Tongue (tissue), 2 donors: ENCODE measurements around the gene FAM174B. TPM values are rescaled to one million over a fixed set of nuclear protein-coding genes. Genes with fewer than 3 reads are reported as not detected.

Experiments used
- DNase-seq: peaks from one replicate; pipeline ENCODE4 v3.0.0-alpha.2; 2015
- total RNA-seq: library from RNA; depleted of rRNA; stranded (reverse); fragments of >200 nt; gene quantifications from one replicate; pipeline ENCODE4 v1.2.3, GENCODE V29; 2014

Gene FAM174B
- total RNA-seq, 1 donor from 2014 or later: 23.6 TPM

DNA sequence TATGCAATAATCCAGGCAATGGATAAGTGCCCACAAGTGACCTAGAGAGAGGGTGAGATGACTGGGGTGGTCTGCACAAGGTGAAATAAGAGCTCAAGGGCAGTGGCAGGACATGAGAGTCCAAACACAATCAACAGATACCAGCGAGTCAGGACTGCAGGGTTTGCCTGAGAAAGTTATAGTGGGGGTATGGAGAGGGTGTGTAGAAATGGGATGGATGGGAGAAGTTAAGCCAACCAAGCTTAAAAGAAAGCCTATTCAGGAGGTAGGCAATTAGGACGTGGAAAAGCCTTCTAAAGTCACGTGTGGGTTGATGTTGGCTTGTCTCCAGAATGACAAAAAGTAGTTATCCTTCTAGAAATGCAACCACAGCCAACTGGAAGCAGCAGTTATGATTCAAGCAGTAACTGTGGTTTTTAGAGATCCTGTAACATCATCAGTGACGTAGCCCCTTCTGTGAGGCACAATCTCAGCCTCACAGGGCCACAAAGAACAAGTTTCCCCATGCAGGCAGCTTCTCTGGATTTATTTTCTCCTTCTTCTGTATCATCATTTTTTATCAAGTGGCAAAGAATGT, 56.1 kb downstream of the FAM174B start:
- DNase-seq: no peak

DNA sequence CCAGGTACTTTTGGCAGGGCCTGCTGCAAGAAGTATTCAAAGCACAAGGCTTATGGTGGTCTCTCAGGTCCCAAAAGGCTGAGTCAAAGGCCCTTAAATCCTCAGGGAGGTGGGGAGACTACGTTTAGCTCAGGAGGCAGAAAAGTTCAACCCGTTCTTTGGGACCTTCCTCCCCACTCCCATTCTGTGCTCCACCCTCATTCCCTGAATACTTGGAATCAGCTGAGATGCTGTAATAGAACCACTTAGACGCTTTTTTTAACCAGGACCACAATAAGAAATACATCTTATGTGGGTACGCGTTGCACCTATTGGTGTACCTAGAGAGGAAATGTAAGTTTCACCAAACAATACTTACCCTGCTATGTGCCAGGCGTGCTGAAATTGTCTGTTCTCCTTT, 58.0 kb downstream of the FAM174B start:
- no peak for DNase-seq

DNA sequence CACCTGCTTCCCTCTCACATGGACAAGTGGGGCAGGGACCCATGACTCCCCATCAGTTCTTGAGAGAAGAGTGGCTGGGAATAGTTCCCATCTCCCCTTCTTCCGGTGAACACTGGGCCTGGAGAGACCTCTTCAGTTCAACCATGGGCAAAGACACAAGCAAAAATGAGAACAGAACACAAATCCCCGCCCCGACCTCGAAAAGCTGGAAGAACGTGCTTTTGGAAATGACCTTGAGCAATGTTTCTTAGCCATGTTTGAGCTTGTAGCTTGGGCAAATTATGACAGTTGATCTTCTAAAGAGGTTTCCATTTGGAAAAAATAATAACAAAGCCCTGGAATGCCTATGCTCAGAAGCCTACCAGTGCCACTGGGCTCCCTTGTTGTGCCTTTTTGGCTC, 59.0 kb downstream of the FAM174B start:
- DNase-seq: peak; percentile 67

DNA sequence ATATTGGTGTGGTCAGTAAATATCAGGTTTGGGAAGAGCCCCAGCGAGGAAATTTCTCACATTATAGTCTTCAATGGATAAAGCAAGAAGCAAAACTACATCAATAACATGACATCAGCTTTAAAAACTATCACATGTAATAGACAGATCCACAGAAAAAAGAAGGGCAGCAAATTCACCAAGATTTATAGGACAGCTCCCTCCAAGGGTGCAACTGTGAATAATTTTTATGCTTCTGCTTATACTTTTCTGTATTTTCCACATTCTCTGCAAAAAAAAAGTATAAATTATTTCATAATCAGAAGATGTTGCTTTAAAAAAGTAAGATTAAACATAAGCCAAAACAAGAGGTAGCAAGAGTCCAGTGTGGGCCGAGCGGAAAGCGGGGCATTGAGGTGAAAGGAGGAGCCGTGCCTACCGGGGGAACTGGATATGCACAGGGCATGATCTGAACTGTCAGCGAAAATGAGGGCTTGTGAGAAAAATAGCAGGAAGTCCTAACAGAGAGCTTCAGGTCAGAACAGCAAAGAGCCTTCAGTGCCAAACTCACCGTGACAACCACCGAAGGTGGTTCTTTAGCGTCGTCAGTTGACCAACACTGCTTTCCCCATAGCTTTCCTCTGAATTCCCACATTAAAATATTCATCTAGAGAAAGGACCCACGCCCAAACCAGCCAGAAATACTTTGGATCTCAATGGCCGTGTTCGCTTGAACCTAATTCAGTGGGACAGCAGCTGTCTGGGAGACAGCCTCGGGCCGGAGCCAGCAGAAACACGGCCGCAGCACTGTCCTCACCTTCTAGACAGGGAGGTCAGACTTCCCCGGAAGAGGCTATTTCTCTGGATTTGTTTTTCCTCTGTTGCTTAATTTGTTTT, 59.8 kb downstream of the FAM174B start:
- peak; percentile 57 for DNase-seq

DNA sequence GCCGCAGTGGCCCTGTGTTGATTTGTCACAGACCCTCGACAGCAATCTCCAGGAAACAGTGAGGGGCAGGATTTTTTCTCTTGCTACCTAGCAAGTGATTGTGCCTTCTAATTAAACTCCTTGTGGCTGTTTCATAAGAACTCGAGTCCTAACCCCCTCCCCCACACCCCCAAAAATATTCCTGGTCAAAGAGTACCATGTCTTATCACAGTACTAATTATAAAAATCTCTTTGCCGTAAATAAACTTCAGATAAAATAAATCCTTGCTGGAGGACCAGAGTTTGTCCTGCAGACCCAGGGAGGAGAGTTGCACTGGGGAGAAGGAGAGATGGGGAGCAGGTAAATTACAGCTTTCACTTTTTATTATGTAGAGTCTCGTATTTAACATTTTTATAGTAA, 64.3 kb downstream of the FAM174B start:
- DNase-seq: no peak

DNA sequence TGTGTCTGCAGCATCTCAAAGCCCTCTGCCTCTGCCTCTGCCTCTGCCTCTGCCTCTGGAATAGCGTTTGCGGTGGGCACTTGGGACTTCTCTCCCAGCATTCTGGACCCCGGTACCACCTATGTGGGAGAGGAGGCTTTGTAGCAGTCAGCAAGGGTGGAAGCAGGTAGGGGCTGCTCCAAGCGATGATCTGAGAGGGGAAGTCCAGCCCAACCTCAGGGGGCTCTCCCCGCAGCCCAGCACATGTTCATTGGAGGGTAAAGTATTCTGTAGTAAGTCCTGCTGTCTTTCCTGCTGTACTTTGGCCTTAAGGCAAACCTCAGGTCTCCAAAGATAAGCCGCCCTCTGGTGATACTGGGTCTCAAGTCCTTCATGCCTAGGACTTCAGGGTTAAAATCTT, 68.6 kb downstream of the FAM174B start:
- DNase-seq: no peak

DNA sequence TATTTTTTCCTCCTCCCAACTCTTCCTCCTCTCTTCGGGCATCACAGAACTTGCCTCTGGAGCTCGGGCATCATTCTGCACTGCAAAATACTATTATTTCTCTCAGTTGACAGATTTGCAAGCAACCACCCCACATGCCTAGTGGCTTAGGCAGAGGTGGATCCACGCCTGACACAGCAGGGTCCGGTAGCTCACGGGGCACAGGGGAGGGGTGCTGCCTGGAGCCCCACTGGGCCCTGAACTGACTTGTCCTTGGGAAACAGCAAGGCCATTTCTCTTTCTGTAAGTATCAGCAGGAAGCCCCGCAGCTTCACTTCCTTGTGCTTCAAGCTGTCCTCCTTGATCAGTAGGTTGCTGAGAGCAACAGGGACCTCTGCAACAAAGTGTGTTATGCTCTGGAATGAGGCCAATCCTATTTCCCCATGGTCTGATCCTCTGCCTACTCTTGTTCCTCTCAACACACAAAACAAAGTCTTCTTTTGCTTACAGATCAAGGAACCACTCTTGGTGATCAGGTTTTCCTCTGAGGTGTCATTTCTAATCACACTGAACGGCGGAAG, 69.1 kb downstream of the FAM174B start:
- DNase-seq: no peak

DNA sequence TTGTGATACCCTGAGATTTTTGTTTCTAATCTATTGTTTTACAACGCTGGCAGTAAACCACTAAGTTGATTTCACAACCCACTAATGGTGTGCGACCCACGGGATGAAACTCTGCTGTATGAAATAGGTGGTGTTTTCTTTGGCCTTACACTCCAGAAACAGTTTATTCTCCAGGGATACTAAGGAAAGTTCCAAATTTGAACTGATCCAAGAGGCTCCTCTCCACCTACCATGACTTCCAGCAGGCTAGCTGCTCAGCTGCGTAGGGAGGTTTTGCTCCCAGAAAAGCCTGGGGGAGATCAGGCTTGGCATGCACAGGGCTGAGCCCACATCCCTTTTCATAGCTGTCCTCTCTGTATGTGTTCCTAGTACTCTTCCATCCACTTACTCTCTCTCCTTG, 71.5 kb downstream of the FAM174B start:
- no peak for DNase-seq

DNA sequence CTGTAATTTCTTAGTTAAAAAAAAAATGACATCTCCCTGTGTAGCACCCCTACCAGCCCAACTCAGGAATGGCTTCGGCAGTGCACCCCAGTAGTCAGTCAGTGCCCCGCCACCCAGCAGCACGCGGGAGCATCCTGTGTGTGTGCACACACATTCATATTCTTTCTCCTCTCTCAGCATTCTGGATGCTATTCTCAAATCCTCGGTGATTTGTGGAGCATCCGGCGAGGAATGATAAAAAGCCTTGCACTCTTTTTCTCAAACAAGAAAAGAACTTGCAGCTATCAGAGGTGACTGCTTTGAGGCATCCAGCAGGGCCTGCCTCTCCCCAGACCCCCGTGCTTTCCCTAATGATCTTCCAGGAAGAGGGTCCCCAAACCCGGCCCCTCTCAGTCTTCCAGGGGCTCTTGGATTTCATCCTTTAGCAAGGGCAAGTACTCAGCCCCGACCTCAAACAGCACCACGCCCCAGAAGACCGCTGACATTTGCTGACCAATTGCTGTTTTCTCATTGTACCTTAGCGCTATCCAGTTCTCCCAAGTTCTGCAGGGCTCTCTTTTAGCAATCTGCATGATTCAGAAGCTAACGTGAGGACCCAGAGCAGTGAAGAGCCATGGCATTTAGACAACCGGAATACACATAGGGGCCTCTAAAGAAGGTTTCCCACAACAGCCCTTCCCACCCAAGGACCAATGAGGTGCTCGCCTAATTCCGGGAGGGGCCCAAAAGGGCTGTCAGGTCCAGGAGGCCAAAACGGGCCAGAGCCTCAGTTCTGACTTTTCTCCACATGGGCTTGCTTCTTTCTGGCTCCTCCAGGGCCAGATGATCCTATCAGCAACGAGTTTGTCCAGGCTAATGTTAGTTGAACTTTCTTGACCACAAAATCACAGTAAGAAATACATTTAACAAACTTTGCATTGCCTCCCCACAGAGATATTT, 72.2 kb downstream of the FAM174B start:
- DNase-seq: no peak

DNA sequence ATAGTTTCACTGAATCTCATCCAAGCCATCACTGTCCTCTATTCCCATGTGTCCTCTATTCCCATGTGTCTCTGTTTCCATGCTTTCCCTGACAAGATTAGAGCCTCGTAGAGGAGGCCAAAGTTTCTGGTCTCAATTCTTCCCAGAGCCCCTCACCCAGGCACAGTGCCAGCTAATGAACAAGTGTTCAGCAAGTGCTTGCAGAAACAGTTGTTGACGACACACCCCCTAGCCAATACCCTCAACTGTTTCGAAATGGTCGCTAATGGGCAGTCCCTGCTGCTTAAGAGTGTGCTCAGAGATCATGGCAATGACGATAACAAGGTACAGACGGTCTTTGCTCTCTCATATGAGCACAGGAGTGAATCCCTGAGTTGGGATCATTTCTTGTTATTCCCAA, 73.4 kb downstream of the FAM174B start:
- peak; percentile 75 for DNase-seq

DNA sequence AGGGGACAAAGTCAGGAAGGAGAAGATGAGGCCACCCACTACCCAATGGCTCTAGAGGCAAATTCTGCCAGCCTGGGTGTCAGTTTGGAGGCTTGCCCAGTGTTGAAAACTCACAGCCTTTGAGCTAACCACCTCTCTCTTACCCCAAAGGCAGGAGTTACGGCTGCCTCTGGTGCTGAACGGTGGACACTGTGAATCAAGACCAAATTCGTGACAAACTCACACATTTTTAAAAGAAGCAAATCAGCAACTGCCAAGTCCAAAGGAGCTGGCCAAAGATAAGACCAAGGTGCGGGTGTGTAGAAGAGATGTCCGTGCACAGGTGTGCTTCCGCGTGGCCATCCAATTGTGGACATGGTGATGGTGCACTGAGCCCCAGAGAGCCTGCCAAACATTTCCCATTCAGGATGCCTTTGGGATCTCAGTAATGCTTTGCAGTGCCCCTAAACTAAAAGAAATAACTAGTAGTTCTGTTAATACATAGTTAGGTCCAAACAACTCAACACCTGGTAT, 74.6 kb downstream of the FAM174B start:
- DNase-seq: no peak

DNA sequence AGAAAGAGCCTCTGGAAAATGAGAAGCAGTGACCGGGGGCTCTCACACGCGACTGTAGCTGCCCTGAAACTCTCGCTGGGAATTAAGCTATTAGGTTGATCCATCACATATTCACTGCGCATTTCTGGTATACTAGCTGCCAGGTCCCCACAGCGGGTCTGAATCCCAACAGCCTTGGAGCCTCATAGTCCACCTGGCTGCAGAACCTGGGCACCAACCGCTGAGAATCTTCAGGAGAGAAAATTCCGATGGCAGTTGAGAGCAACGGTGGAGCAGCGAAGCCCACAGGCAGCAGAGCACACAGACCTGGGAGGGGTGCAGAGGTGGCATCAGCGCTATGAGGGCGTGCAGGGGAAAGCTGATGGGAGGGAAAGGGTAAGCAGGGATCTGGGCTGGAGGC, 75.1 kb downstream of the FAM174B start:
- no peak for DNase-seq

DNA sequence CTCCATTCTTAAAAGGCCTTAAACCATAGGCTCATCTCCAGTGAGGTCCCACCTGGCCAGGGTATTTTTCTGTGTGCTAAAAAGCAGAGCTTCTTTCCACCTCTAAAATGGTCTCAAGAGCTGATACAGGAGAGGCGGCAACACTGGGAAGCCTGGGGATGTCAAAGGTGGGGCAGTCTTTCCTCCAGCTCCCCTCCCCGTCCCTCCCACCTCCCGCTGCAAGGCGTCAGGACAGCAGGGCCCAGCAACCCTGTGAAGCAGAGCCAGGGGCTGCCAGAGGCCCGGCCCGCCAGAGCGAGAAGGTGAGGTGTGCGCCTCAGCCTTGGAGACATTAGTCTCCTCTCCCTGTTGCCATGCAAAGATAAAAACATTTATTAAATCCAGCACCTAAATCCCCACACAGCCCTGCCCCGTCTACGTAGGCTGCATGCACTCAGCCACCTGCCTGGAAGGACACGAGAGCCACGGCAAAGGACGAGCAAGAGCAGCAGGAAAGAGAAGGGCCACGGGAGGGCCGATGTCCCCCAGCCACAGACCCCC, 75.6 kb downstream of the FAM174B start:
- DNase-seq: no peak

DNA sequence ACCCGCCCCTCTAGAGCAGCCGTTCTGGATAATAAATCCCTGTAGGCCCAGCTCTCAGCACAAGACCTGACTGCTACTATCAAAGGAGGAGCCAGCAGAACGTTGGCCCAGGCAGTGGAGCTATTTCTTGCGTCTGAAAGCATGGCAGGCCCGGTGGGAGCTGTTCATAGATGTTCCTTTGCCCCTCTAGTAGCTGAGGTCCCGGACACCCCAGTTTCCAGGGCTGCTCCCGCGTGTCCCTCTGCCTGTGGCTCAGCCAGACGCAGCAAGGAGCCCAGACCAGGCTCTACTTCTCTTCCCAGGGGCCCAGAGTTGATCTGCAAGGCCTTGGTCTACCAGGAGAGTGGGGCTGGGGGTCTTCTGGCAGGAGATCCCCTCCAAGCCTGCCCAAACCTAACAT, 76.1 kb downstream of the FAM174B start:
- DNase-seq: no peak

DNA sequence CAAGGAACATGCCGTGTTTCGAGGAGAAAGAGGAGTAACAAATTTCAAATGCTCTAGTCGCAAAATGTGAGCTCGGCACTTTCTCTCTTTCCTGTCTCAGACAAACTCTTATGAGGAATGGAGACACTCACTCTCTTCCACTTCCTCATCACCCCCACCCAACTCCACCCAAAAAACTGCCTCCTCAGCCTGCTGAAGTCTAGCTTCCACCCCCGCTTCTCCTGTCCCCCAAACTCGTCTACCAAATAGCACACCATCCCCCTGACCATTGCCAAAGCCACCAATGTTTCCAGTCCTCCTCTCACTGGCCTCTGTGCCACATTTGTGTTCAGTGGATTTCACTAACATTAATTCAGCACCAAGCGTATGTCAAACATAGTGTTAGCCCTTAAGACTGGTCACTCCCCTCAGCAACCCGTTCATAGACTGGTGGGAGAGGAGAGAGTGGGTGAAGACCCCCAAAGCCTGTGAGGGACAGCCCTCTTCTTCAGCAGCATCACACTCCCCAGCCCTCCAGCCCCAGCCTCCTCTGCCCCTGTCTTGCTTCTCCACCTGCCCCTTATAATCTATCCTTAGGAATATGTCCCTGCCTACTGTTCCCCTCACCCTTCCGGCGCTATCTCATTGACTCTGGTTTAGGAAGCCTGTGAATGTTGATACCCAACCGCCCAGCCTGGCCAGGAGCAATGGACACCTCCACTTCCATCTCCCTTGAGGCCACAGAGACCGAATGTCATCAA, 77.3 kb downstream of the FAM174B start:
- DNase-seq: no peak

DNA sequence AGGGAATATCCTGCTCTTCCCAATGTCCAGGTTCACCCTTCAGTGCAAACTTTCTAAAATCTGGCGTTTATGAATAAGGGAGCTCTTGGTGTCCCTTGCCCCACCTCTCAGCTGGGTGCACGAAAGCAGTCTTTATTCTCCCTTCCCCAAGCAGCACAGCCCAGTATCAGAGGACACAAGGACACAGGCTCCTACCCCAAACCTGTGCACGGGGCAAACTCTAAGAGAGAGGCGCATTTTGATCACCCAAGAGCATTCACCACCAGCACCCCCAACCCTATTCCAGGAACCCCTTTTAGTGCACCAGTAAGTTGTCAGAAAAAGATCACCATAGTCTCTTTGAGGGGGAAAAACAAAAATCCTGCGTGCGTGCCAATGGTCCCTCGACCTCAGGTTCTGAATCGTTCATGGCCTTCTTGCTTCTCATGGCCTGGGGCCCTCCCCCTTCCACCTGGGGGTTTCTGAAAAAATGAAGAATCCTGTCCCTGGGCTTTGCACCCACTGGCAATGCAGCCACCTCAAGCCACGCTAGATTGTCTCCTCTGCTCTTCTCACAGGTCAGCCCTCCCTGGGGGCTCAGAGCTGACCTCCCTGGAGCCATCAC, 78.9 kb downstream of the FAM174B start:
- DNase-seq: no peak

DNA sequence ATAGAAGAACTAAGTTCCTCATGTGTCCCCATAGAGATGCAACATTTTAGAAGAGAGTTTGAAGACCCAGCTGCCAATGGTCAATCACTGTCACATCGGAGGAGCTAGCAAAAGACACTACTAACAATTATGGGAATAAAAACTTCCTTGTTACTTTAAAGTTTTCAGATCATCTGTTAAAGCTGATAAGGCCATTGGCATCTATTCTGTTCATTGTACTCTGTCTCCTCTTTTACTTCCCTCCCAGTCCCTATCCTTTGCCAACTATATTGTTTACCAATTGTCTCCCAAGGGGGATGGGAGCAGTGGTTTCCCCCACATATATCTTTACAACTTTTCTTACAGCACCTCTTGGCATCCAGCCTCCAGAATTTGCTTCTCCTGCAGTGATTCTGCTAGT, 81.0 kb downstream of the FAM174B start:
- no peak for DNase-seq

DNA sequence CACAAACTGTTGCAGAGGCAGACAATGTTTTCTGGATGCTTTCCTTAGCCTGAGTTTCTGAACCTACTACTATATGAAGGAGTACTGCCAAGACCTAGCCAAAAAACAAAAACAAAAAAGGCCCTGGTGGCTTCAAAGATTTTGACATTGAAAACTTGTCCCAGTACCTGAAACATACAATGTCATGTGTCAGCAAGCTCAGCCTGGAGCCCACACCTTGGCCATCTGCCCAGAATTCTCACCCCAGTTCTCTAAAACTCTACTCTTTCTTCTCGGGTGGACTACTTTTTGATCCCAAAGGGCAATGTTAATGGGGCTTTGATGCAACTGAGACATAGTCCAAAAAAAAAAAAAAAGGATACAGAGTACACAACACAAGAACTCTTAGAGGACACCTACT, 81.4 kb downstream of the FAM174B start:
- no peak for DNase-seq

DNA sequence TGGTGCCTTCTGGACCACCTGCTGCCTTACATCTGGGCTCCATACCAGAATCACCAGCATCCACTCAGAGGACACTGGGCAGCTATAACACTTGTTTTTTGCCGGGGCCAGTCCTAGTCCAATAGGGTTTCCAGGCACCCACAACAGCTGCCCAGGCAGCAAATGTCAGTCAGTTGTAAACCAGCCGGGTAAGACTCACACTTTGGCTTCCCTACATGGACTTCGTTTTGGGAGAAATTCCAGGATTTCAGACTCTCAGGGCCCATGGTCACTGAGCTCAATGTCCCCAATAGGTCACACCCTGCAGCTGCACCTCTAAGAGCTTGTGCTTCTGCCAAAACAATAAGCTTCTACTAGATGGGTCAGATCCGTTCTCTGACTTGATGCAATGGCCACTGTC, 83.8 kb downstream of the FAM174B start:
- peak; percentile 41 for DNase-seq

DNA sequence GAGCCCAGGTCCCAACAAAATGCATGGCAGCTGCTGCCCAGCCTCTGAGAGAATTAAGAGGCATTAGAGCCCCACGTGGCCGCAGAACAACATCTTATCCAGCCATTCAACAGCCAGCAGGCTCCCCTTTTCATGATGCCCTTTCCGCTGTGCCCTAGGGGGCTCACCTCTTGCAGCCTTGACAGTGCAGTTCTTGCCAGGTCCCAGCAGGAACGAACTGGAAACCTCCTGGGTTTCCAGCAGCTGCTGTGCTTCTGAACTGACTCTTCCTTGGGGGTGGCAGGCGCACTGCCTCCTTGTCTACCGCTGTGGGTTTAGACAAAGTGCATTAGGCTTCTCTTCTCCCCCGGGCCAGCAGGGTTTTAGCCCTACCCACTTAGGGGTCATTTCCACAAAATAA, 85.2 kb downstream of the FAM174B start:
- peak; percentile 21 for DNase-seq

DNA sequence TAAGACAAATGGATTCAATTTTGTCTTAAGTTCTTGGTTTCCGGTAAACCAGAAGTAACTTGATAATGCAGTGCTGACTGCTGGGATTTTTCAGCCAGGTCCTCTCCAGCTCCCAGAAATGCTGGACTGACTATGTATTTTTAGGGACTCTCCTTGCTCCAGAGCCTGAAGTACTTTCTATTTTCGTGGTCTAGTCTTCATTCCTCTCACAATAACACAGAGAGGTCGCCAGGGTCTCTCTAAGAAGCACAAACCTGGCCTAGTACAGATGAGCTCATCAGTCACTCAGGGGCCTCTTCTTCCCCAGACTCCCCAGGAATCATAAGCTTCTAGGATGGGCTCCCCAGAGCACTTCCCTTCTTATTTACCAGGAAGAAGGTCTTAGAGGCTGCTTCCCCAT, 85.8 kb downstream of the FAM174B start:
- DNase-seq: peak; percentile 19
